Ascending aorta (tissue), 2 donors: ENCODE results near the gene C1orf56. TPM values are rescaled to one million over a fixed set of nuclear protein-coding genes. Genes with fewer than 3 reads are reported as not detected.

Source experiments
- DNase-seq, 2 donors: peaks; one replicate each; pipeline ENCODE4 v3.0.0-alpha.2; 2019; ENCODE audit warnings: low spot score in 2 of 2
- H3K27ac ChIP-seq, 2 donors: fragments of 200-600 bp; sonication (generic); one replicate each; pipeline ENCODE4 v1.5.1; 2016 to 2017; ENCODE audit warnings: mild to moderate bottlenecking in 1 of 2
- H3K27me3 ChIP-seq: fragments of 200-600 bp; sonication (generic); one replicate; pipeline ENCODE4 v1.5.1; 2017
- H3K36me3 ChIP-seq, 2 donors: fragments of 200-600 bp; sonication (generic); one replicate each; pipeline ENCODE4 v1.5.1; 2016
- H3K4me1 ChIP-seq, 2 donors: fragments of 200-600 bp; sonication (generic); one replicate each; pipeline ENCODE4 v1.5.1; 2016 to 2017; ENCODE audit warnings: mild to moderate bottlenecking in 1 of 2
- H3K4me3 ChIP-seq, 2 donors: fragments of 200-600 bp; sonication (generic); one replicate each; pipeline ENCODE4 v1.5.1; 2016 to 2017; ENCODE audit warnings: mild to moderate bottlenecking in 1 of 2
- H3K9me3 ChIP-seq, 2 donors: fragments of 200-600 bp; sonication (generic); one replicate each; pipeline ENCODE4 v1.5.1; 2016
- CTCF ChIP-seq, 3 experiments: fragments of 200-600 bp in 2 of 3; fragments of 450-650 bp in 1 of 3; sonication (generic) in 2 of 3; IDR thresholded peaks; one replicate each; pipeline ENCODE4 v1.5.1; 2016 to 2019; ENCODE audit warnings: antibody characterized with exemption in 3 of 3, mild to moderate bottlenecking in 1 of 3, moderate library complexity in 1 of 3
- intact Hi-C: fragments of 100-400 bp; cut with DNase I; formaldehyde crosslinking; loops from one replicate; pipeline ENCODE4 v1.15.1; 2023
- total RNA-seq: library from RNA; depleted of rRNA; stranded (reverse); fragments of >200 nt; gene quantifications from one replicate; pipeline ENCODE4 v1.1.0, GENCODE V29; 2016

The C1orf56 gene
- total RNA-seq, 1 donor from 2014 or later, result 11.4 TPM

GRCh38 chr1:151037032-151037431 lies 10.5 kb upstream of the C1orf56 start:
- no peak overlapping the region for H3K4me3 ChIP-seq

DNA sequence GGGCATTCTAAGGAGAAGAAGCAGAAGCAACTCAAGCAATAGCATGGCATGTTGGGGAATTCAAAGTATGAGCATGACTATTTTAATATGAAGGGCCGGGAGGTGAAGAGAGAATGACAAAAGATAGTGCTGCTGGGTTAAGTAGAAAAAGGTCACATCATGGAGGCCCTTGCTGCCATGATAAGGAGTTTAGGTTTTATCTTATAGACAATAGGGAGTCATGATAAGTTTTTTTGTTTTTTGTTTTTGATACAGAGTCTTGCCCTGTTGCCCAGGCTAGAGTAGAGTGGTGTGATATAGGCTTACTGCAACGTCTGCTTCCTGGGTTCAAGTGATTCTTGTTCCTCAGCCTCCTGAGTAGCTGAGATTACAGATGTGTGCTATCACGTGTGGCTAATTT lies 8.0 kb upstream of the C1orf56 start:
- Histone ChIP-seq H3K4me3 (no peak overlapping the region), H3K27me3 (no peaks in the 10 kb centered on the region), H3K4me1 (no peaks in the 10 kb centered on the region), H3K27ac (no peak overlapping the region), H3K36me3 (peaks cover 0 to 11% of the 10 kb centered on the region in 2 donors), H3K9me3 (no peaks in the 10 kb centered on the region)
- no peak for TF ChIP-seq CTCF (IDR thresholded peaks at IDR 0.05)
- intact Hi-C loops, result no loop called here
- DNase-seq, result no peak

More at GRCh38 chr1:151037032-151037431, 10.5 kb upstream of the C1orf56 start:
- Histone ChIP-seq H3K27me3 (no peaks in the 10 kb centered on the region), H3K36me3 (peaks cover 7 to 32% of the 10 kb centered on the region in 2 donors), H3K9me3 (no peaks in the 10 kb centered on the region), H3K4me1 (no peaks in the 10 kb centered on the region), H3K27ac (no peak overlapping the region)
- DNase-seq, result no peak
- intact Hi-C loops, result no loop called here
- TF ChIP-seq CTCF (IDR thresholded peaks at IDR 0.05), result no peak

DNA sequence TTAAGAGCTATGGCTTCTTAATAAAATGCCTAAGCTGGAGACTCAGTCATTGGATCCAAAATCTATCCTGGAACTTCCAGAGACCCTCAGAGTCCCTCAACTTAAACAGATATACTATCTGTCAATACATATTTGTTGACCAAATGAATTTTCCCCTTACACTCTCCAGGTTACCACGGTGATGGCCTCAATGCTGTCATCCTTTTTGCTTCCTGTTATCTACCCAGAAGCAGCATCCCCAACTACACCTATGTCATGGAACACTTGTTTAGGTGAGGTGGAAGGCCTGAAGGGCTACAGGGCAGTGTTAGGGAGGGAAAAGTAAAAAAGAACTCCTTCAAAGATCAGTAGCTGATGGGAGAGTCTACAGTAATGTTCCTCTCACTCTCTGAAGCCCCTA lies 4.4 kb upstream of the C1orf56 start:
- H3K27ac ChIP-seq, result no peak overlapping the region
- no peak overlapping the region for H3K4me3 ChIP-seq
- no peaks in the 10 kb centered on the region for H3K36me3 ChIP-seq
- H3K4me1 ChIP-seq, result no peaks in the 10 kb centered on the region
- no peak for TF ChIP-seq CTCF (IDR thresholded peaks at IDR 0.05)
- H3K9me3 ChIP-seq, result no peaks in the 10 kb centered on the region
- intact Hi-C loops, result no loop called here
- H3K27me3 ChIP-seq, result no peaks in the 10 kb centered on the region
- no peak for DNase-seq

- TF ChIP-seq CTCF (IDR thresholded peaks at IDR 0.05), result peak; percentile 50 to 64 (median 54)
- Histone ChIP-seq H3K4me1 (no peaks in the 10 kb centered on the region), H3K27ac (peak overlapping the region; percentile 76 to 88), H3K27me3 (no peaks in the 10 kb centered on the region), H3K9me3 (no peaks in the 10 kb centered on the region), H3K36me3 (peaks cover 15 to 16% of the 10 kb centered on the region in 2 donors), H3K4me3 (peak overlapping the region; percentile 77 to 79)
- peak in 1 of 2 donors; percentile 85 for DNase-seq
- intact Hi-C loops, result no loop called here
Observed at GRCh38 chr1:151047925-151048644, 534 bp downstream of the C1orf56 start.

DNA sequence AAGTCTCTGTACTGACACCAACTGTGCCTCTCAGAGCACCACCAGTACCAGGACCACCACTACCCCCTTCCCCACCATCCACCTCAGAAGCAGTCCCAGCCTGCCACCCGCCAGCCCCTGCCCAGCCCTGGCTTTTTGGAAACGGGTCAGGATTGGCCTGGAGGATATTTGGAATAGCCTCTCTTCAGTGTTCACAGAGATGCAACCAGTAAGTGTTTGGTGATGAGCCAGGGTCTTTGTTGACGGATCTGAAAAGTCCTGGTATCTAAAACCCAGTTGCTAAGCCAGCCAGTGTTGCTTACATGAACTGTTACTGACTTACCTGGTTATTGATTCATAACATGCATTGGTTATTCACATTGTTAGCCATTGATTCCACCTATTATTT lies 1.1 kb downstream of the C1orf56 start:
- TF ChIP-seq CTCF (IDR thresholded peaks at IDR 0.05), result no peak
- DNase-seq, result no peak
- Histone ChIP-seq H3K4me3 (peak overlapping the region; percentile 77 to 79), H3K27ac (peak overlapping the region; percentile 76 to 88), H3K27me3 (no peaks in the 10 kb centered on the region), H3K9me3 (no peaks in the 10 kb centered on the region), H3K36me3 (peaks cover 20 to 22% of the 10 kb centered on the region in 2 donors), H3K4me1 (no peaks in the 10 kb centered on the region)
- intact Hi-C loops, result no loop called here
